Stimulated activated CD4-positive, alpha-beta T cell treated with anti-CD3 and anti-CD28 coated beads, Interleukin-1b, Interleukin-23, amount 100 ng/mL, for 48 hours (primary cell): Measurements from ENCODE around the gene DMRT3.

Source experiments
- DNase-seq: peaks from one replicate; pipeline ENCODE4 v3.0.0-alpha.2; 2020

Gene DMRT3, protein sequence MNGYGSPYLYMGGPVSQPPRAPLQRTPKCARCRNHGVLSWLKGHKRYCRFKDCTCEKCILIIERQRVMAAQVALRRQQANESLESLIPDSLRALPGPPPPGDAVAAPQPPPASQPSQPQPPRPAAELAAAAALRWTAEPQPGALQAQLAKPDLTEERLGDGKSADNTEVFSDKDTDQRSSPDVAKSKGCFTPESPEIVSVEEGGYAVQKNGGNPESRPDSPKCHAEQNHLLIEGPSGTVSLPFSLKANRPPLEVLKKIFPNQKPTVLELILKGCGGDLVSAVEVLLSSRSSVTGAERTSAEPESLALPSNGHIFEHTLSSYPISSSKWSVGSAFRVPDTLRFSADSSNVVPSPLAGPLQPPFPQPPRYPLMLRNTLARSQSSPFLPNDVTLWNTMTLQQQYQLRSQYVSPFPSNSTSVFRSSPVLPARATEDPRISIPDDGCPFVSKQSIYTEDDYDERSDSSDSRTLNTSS

DNA sequence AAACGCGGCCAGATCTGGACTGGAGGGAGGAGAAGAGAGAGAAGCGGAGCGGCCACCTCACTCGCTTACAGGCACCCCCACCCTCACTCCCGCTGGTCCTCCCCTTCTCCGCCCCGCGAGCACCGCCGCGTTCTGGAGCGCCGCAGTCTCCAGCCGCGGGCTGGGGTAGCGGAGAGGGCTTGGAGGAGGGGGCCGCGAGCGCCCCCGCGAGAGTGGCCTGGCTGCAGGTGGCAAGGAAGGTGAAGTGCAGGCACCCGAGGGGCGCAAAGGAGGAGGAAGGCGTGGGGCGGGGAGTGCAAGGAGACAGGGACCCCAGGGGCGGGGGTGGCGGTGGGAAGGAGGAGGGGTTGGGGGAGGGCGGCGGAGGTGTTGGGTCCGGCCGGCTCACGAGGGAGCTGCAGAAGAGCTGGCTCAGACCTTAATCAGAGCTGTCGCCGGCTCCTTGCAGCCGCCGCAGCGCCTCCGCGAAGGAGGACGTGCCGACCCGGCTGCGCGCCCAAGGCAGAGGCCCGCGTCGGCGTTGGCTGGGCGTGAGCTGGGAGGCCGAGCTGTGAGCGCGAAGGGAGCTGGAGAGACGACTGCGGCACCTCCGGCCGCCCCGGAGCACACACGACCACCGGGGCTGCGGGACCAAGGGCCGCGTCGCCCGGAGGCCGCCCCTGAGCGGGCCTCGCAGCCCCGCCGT, at the start of gene DMRT3:
TSS of gene DMRT3 (plus strand) at position 398 of the 685 bp plus-strand sequence. CDS start 347 bp downstream, outside the sequence.
- no peak for DNase-seq

DNA sequence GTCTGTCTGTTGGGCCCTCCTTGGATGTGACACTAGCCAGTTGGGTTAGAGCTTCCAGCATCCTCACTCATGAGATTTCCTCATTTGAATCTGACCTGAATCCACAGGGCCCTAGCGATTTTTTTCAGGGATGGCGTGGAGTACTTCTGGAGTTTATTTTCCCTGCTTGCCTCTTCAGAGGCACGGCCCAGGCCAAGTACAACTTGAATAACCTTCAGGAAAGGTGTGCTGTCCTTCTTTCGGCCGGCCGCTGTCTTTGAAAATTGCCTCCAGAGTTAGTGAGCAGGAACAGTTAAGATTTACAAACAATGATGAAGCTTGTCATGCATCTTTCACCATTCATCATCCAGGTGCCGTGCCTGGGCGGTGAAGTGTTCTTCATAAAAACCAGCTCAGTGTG, 49.5 kb upstream of the DMRT3 start:
- DNase-seq: no peak

DNA sequence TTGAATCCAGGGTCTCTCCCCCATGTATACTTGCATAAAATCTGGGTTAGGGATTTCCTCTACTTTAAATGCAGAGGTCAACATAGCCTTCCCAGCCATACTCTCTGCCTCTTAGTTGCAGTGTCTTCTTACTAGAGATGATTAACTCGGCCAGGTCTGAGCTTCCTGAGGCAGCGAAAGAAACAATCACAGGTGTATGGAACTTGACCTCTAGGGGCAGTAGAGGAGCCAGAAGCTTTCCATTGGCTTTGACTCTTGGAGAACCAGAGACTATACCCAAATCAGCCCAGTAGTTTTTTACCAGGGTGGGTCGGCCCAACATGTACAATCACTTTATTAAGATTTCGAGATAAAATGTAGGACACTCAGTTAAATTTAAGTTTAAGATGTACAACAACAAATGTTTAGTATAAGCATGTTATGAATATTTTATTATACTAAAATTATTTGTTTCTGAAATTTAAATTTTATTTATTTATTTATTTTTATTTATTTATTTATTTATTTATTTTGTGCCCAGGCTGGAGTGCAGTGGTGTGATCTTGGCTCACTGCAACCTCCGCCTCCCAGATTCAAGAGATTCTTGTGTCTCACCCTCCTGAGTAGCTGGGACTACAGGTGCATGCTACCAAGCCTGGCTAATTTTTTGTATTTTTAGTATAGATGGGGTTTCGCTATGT, 48.0 kb upstream of the DMRT3 start:
- DNase-seq: no peak

DNA sequence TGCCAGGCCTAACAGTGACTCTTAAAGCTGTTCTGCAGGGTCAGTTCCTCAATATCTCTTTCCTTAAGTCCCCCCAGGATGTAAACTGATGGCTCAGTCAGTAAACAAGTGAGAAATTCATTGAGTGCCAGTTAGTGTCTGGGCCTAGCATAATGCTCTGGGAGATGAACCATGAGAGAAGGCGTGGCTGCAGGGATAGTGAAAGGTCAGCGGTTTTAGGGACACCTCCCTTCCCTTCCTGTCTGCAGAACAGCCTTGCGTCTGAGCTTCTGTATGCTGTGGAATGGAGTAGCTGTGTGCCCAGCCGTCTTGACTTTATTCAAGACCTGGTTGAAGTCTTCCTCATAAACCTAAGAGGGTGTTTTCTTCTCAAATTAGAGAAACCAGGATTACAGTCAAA, 46.7 kb upstream of the DMRT3 start:
- DNase-seq: no peak

DNA sequence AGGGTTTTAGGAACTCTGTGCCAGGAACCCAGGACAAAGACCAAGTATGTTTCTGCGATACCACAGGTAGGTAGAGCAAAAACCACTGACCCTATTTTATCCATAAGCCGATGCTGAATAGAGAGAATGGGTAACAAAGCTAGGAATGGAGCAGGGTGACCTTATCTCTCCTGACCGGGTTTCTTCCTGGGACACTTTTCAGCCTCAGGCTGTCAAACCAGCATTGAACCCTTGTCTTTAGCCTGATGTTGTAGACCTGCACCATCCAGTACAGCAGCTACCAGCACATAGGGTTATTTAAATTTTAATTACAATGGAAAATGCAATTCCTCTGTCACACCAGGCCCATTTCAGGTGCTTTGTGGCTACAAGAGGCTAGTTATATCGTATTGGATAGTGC, 43.1 kb upstream of the DMRT3 start:
- no peak for DNase-seq

DNA sequence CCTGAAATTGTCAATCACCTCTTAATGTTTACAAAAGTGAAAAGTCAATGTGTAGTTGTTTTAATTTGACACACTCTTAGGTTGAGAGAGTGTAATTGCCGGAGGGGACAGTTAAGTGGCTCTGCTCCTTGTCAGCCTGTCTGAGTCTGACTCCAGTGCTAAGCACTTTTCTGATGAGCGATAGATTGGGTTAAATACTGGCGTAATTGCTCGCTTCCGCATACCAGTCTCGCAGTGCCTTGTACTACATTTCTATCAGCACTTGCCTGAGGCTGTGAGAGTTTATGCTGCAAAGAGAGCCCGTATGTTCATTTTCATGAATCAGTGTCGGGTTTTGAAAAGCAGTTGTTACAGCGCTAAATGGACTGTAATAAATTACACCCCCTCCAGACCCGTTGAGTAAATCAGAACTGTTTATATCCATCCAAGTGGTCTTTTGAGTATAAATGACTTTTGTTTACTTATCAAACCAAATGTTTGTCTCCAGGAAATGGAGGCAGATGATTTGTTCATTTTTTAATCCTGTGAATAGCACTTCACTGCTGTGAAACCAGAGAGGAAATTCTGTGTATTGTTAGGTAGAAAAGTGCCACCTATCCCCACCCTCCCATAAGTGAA, 41.0 kb upstream of the DMRT3 start:
- DNase-seq: no peak

DNA sequence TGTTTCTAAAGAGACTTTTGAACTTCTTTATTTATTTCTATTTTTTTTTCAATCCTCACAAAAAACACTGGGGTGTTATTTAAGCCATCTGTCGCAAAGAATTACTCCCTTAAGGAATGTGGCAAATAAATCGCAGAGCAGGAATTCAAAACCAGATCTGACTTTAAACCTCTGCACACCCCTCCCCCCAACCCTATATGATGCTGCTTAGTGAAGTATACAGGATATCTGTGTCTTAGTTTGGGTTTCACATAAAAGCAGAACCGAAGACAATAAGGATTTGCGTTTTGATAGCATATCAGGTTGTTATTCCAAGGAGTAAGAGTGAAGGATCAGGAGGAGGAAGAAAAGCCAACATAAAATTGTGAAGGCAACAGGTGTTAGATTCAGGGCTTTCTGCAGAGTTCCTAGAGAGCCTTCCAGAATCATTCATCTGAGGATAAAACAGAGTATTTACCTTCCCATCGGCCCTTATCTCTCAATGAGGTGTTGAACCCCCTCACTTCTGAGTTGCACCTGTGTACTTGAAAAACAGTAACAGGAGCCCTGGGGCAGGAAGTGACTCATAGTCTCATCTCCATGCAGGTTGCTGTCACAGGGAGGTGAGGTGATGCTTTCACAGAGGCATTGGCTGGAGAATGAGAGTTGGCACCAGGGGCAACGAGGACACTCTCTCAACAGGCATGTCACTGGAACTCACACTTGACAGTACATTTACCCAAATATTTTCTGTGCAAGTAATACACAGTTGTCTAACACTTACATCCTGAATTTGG, 33.5 kb upstream of the DMRT3 start:
- DNase-seq: no peak

DNA sequence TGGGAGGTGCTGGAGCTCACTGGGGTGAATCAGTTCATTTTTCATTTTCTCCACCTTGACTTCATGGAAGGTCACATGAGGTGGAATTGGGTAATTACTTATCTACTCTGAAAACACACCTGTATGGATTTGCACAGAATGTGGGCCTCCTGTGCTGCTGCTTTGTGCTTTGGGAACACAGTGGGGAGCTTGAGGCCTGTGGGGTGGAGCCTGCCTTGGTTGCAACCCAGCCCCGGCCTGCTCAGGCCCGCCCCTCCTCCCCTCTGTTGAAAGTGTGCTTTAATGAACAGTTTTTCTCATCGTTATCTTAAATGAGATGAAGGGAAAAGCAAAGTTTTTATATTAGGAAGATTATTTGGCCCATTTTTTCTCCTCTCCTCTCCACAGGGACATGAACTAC, 28.5 kb upstream of the DMRT3 start:
- no peak for DNase-seq

DNA sequence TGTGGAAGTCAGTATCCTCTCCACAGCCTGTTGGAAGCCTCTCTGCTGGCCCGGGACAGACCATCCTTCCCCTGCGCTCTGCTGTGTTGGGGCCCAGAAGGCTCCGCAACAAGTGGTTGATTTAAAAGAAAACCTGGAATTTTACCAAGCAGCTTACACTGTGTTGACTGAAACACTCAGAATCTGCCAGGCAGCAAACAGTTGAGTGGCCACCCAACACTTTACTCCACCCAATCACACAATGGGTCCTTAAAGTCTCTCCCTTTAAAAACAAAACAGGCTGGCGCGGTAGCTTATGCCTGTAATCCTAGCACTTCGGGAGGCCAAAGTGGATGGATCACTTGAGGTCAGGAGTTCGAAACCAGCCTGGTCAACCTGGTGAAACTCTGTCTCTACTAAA, 28.0 kb upstream of the DMRT3 start:
- DNase-seq: no peak

DNA sequence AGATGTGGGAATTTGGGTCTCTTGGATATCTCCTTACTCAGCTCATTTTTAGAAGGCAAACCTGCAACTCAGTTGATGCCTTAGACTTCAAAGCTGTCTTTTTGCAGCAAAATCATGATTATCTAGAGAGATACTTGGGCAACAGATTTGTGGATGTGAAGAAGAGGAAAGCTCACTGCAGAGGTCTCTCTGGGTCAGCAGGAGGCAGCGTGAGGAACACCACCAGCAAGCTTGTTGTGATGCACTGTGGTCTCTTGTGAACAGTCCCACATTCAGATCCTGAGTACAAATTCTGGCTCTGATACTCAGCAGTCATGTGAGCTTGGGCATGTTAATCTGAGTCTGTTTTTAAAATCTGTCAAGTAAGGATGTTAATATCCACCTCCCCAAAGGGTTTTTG, 26.3 kb upstream of the DMRT3 start:
- DNase-seq: no peak

DNA sequence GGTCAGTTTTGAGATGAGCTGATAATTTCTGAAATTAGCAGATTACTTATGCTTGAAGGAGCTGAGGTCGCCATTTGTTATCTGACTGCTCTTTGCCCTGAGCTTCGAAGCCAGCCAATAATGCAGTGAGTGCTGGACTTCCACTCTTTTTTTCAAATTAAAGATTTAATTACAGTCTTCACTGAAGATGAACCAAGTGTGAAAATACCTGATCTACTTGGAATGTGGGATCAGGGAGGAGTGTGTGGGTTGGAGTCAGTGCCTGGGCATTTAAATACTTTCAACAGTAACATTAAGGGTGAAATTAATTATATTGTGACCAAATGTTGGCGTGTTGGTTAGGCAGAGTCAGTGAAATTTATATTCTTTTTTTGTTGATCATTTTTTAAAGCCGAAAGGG, 23.9 kb upstream of the DMRT3 start:
- no peak for DNase-seq

DNA sequence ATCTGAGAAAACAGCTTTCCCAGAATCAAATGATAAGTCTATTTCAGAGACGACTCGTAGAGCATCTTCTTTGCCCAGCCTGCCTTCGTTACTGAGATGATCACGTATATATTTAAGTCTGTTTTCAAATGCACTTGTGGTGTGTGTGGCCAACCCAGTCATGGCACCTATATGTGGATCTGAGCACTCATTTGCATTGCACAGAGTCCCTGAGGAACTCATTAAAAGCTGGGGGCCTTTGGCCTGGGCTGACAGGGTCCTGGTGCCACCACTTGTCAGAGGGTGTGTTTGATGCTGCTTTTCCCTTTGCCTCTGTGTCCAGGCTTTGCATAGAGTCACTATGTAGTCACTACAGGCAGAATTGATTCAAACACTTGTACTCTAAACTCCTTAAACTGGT, 17.4 kb upstream of the DMRT3 start:
- DNase-seq: no peak

DNA sequence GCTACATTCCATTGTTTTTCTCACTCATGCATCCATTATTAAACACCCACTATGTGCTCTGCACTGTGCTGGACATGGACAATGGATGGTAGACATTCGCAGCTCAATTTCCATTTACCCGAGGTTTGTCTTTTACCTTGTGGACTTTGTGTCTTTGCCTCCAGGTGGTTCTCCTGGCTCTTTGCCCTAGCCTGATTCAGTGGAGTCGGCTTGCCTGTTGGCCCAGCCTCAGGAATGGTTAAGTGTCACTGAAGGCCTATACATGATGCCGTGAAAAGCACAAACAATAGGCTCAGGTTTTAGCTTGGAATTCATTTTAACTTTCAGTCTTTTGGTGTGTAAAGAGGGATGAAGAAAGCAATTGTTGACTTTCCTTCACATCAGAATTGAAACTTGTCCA, 16.5 kb upstream of the DMRT3 start:
- DNase-seq: no peak

DNA sequence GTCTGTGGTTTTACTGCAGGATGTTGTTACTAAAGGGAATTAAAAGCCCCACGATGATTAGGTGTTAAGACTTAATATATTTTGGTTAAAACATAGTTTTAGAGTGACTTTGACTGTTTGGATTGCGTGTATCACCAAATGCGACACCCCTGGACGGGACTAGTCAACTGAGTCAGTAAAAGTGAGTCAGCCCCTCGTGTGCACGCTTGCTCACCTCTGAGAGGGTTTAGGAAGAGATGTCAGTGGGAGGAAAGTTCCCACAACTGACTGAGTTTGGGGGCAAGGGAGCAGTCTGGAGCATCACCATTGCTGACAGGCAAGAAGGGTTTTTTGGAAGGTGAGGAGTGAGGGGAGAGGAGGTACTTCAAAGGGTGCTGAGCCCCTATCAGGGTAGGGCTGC, 14.4 kb upstream of the DMRT3 start:
- DNase-seq: no peak

DNA sequence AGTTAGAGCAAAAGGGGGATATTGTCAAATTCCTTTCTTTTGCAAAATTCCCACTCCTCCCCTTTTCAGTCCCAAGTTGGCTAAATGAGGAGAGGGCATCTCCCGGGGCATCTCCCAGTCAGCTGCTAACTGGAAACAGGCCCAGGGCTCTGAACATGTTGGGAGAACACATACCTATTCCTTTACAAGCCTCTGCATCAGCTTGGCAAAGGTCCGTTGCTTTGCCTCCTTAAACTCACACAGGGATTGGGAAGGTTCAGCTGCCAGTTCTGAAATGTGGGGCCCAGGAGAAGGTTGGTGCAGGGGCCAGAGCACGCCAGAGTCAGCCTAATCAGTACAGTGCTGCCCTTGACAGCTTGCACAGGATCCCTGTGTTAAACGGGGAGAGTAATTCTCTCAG, 11.0 kb upstream of the DMRT3 start:
- no peak for DNase-seq

DNA sequence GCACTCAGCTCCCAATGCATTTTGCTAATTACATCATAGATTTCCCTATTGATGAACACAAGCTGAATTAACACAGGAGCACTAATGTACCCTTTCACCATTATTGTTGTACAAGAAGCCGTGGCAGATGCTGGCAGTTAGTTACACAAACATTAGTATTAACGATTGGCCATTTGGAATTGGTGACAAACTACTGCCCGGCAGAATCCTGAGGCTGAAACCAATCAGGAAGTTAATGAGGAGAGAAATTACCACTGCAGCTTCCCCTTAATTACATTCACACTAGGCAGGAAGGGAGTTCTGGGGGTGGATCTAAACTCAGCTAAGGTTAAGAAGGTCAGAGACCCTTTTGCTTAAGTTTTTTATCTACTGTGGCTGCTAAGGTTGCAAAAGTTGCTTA, 9.6 kb upstream of the DMRT3 start:
- no peak for DNase-seq

DNA sequence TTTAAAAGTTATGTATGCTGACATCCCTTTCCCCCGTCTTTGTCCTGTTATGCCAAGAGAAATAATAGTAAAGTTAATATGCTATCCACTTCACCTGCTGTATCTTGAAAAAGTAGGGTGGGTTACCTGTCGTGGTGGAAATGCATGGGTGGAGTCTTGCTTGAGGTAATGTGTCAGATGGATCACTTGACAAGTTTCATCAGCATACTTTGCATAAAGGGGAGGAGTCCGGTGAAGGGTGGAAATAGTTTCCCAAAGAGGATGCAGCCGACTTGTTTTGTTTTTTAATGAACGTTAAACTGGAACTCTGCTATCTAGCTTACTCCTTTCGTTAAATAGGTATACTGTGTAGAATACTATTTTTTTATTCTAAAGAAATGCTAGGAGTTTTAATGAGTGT, 9.0 kb upstream of the DMRT3 start:
- no peak for DNase-seq

DNA sequence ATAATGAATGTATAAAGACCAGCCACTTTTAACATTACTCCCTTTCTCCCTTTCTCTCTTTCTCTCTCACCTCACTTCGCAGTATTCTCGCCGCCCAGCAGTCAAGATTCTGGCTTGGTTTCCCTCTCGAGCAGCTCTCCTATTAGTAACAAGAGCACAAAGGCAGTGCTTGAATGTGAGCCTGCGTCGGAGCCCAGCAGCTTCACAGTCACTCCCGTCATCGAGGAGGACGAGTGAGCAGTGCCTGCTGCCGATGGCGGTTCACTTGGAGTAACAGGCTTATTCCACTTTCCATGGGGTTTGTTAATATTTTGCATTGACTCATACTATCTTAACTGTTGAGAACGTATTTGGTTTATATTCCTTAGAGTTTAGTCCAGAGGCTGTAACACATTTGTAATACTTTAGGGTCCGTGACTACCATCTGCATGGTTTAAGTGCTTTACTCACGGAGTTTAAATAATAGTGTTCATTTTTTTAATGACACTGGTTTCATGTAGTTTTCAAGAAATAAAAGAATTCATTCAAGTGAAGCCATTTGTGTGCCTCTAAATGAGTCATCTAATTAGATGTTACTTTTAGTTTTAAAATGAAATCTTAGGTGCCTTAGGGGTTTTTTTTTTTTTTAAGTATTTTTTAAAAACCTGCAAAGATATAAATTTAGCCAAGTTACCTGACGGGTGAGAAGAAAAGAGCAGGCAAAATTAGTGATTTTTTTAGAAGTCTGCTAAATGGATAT, 8.4 kb upstream of the DMRT3 start:
- DNase-seq: no peak

DNA sequence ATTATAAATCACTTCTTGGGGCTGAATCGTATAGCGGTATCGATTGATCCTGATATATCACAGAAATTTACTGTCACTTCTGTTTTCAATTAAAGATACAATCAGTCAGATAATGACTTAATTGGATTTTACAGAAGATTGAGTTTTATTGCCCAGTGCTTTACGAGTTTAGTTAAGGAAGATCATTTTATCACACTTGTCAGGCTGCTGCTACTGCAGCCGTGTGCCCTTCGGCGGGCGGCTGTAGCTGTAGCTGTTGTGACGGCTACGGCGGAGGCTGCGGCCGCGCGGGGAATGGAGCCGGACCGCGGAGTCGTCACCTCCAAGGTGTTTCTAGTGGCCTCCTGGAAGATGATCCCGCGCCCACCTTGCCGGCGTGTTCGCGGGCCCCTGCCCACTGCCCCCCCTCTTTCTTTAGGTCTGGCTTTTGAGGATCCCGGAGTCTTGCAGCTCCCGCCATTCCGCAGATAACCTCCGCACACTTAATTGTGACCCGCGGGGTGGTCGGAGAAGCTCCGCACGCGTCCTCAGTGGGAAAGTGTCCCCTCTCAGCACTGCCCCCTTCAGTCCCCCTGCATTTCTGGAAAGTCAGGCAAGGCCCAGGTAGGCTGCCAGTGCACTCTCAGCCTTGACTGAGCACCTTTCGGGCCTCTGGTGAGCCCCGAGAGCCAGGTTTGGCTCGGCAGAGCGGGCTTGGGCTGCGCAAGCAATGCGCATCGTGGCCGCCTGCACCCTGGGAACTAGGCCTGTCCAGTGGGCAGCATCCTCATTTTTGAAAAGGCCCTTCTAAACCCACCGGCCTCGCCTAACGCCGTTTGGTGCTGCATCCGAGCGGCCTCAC, 6.9 kb upstream of the DMRT3 start:
- no peak for DNase-seq

DNA sequence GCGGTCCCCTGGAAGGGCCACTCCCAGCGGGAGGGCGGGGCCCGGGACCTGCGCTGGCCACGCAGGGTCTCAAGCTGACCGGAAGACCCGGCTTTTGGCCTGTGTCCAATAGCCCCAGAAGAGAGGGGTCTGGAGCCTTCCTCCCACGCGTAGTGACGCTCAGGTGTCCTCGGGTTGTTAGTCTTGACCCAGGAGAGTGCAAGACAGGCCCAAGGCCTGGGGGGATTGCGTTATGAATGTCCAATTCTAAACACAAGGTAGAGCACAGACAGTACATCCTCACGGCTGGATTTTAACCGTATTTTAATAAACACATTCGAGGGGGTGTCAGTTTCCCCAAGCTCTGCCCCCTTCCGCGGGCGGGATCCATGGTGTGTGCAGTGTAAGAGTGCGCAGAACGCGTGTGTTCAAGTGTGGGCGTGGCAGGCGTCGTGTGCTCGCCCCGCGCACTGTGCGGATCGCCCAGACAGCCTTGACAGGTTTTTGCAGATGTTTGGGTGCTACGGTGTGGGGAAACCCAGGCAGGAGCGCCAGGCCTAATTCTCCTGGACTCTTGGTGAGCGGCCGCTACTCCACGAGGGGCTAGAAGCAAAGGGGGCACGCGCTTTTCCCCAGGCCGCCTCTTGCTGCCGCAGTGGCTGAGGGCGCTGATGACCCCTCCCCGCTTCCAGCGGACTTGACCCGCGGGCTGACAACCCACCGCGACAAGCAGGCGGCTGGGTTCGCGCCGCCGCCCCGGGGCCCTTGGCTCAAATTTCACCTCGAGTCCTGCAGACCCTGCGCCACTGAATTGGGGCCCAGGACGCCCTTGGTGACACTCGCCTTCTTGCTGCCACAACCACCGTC, 6.1 kb upstream of the DMRT3 start:
- DNase-seq: no peak
